Measurements from ENCODE around the gene CARD9.

DNA sequence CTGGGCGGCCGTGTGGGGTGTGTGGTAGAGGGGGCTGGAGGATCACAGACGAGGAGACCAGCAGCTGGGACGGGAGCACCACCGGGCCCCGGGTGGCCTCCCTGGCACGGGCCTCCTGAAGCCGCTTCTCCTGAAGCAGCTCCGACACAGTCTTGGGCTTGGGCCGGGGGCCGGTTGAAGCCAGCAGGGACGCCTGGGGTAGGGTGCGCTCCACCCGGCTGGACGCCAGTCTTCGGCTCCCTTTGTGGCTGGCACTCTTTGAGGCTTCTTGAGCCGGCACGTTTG, 5.5 kb upstream of the CARD9 start:
- TF ChIP-seq, protein P1, sequence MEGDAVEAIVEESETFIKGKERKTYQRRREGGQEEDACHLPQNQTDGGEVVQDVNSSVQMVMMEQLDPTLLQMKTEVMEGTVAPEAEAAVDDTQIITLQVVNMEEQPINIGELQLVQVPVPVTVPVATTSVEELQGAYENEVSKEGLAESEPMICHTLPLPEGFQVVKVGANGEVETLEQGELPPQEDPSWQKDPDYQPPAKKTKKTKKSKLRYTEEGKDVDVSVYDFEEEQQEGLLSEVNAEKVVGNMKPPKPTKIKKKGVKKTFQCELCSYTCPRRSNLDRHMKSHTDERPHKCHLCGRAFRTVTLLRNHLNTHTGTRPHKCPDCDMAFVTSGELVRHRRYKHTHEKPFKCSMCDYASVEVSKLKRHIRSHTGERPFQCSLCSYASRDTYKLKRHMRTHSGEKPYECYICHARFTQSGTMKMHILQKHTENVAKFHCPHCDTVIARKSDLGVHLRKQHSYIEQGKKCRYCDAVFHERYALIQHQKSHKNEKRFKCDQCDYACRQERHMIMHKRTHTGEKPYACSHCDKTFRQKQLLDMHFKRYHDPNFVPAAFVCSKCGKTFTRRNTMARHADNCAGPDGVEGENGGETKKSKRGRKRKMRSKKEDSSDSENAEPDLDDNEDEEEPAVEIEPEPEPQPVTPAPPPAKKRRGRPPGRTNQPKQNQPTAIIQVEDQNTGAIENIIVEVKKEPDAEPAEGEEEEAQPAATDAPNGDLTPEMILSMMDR (IDR thresholded peaks at IDR 0.05) = no peak
- no peak for TF ChIP-seq POLR2A (IDR thresholded peaks at IDR 0.05)
